Activated T-cell treated with anti-CD3 and anti-CD28 coated beads, Interleukin-2, amount 50 U/mL, for 48 hours (primary cell): ENCODE measurements around the gene PPIA.
"Not testable (repeated sequence)": the region's sequence is repeated elsewhere in the genome, so short reads cannot be mapped to it uniquely, and the experiment has no call there.

ENCODE experiments used
- DNase-seq, 2 experiments: peaks; one replicate each; pipeline ENCODE4 v3.0.0-alpha.2; 2020

Gene PPIA

DNA sequence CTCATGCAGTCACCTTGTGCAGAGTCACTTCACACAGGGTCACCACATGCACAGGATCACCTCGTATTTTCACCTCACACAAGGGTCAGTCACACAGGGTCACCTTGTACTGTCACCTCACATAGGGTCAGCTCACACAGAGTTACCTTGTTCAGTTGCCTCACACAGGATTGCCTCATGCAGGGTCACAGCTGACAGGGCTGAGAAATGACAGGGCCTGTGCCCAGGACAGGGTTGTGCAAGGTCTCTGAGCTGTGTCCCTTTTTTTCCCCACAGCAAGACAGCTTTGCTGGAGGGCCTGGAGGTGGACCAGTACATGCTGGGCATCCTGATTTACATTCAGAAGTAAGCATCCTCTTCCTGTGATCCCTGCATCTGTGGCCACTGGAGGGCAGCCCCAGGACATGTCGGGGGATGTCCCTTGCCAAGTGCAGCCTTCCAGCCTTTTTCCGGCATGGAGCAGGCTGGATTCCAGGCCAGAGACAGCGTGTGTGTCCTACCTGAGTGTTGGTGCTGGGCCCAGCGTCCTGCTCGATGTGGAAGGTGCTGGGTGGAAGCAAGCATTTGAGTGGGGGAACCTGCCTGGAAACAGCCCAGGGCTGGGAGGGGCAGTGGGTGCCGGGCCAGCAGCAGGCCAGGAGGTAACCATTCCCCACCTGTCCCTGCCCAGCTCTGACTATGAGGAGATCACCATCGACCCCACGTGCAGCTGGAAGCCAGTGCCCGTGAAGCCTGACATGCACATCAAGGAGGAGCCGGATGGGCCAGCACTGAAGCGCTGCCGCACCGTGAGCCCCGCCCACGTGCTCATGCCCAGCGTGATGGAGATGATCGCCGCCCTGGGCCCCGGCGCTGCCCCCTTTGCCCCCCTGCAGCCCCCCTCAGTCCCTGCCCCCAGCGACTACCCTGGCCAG lies 31.6 kb upstream of the PPIA start:
- no peak for DNase-seq

DNA sequence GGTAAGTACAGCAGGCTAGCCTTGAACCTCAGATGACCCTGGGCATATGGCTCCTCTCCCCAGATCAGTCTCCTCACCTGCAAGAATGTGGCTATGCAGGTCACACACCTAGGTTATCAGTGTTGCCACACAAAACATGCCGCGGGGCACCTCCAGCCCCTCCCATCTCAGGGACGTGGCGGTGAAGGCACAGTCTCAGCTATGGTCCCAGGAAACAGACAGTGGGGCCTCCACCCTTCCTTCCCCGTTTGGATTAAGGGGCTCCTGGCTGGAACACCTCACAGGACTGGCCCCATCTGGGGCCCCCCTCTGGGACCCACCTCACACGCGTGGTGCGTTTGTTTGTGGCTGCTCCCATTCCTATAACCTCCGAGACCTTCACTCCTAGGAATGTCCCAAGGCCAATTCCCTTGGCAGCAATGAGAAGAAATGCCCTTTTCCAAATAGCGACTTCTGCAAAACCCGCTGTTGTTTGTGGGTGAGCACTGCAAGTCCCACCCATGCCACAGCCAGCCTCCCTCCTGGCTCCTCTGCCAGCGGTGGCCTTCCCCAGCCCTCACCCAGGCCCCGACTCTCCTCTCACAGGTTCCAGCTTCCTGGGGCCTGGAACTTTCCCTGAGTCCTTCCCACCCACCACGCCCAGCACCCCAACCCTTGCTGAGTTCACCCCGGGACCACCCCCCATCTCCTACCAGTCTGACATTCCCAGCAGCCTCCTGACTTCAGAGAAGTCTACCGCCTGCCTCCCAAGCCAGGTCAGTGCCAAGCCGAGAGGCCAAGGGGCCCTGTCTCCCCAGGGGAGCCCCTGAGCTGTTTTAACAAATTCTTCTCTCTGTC lies 30.7 kb upstream of the PPIA start:
- DNase-seq: no peak

DNA sequence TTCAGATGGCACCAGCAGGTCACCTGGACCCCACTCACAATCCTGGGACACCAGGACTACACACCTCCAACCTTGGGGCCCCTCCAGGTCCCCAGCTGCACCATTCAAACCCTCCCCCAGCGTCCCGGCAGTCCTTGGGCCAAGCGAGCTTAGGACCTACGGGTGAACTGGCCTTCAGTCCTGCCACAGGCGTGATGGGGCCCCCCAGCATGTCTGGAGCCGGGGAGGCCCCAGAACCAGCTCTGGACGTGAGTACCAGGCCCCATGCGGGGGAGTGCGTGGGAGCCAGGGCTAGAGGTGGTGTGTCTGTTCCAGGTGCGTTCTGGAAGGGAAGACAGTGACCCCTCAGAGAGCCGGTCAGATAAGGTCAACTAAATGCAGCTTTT lies 30.1 kb upstream of the PPIA start:
- DNase-seq: no peak

DNA sequence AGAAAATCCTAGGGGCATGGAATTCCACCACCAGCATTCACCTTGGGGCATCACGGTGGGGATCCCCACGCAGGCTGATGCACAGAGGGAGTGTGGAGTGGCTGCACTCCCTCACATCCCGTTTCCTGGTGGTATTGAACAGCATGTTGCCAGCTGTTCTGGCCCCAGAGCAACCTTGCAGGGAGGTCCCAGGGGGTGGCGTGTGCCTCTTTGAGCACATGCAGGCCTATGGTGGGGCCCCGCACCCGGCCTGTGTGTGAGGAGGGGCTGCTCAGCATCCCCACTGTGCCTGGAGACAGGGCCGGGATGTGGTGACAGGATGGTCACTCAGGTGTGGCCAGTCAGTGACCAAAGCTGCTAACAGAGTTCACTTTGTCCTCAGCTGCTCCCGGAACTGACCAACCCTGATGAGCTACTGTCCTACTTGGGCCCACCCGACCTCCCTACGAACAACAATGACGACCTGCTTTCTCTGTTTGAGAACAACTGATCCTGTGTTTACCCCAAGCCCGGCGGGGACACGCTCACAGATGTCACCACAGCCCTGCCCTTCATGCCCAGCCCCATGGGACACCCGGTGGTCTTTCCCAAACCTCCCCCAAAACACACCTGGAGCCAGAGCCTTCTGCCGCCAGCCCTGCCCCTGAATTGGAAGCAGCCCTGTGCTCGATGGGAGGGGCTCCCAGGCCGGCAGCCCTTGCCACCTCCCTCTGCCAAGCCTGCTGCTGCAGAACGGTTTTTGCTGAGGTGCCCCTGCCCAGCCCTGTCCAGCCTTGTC lies 29.2 kb upstream of the PPIA start:
- no peak for DNase-seq

DNA sequence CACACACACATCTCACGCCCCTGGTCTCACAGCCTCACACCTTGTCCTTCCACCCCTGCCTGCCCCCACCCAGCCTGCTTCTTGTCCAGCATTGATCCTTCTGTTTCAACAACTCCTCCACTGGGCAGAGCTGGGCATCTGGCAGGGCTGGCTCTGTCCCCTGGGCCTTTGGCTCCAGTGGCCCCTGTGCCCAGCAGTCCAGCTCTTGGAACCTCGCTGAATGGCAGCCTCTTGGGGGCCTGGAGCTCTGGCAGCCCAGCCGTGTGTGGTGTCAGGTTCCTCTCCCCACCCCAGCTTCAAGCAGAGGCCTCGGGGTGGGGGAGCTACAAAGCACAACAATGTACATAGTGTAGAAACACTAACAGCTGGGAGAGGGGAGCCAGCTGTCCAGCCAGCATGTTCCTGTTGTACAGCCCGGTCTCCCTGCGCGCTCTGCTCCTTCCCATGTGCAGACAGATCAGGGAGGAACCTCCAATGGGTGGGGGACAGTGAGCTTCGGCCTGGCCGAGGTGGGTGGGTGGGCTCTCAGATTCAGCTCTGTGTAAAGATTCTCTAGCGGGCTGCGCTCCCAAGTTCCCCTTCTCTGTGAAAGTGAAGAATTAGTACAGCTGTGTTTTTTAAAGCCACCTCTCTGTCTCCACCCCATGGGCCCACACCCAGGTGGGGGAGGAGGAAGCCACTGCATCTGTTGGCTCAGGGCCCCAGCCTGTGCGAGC lies 28.4 kb upstream of the PPIA start:
- no peak for DNase-seq

DNA sequence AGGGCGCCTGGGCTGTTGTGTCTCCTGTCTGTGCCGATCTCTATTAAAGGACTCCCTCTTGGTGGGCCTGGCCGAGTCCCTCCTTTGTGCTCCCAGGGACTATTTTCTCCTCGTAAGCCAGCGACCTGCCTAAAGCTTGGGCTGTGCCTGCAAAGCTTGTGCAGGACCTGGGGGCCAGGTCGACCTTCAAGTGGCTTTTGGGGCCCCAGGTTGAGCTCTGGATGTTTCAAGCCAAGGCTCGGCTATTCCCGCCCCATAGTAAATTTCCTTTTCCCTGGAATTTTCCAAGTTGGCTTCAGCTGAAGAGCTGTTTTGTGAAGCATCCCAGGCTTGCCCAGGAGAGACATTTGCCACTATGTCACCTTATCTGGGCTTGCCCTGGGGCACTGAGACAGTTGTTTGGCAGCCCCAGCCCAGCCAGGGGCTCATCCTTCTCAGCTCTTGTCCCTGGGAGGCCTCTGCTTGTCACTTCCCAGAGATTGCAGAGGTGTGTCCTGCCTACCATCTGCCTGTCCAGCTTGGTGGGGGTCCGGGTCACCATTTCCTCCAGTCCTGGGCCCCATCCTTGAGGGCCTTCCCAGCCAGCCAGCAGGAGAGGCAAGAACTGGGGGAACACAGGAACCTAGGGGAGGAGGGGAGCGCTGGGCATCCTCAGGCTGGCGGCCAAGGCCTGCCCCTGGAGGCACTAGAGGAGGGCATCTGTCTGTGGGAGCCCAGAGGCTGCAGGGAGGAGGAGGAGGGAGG lies 27.7 kb upstream of the PPIA start:
- DNase-seq: no peak

DNA sequence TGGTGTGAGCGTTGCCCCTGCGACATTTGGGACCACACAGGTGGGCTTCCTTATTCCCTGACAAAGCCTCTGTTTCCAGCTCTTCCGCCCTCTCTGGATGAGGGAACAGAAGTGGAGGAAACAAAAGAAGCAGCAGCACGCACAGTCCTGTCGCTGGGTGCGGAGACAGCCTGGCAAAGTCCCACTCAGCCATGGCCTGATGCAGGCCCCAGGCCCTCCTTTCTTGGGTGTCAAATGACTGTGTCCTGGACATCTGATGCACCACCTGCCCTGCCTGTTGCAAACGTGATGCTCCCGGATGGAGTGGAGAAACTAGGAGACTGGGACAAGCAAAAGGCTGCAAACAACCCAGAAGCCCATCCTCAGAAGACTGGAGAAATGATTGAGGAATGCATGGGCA lies 27.1 kb upstream of the PPIA start:
- DNase-seq: no peak

DNA sequence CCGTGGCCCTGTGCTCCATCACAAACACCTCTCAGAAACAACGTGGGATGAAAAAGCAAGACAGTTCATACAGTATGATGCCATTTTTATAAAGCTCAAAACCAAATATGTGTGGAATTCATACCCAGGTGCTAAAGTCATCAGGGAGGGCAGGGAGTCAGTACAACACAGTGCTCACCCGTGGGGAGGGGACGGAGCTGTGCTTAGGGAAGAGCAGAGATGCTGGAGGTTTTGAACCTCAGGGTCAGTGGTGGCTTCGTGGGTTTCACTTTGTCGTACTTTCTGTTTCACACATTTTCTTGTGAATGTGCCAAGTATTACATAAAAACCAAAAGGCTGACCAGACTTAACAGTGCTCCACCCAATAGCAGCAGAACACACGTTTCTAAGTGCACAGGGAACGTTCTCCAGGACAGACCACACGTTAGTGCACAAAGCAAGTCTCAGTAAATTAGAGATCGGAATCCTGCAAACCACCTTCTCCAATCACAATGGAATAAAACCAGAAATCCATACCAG lies 26.6 kb upstream of the PPIA start:
- DNase-seq: no peak

DNA sequence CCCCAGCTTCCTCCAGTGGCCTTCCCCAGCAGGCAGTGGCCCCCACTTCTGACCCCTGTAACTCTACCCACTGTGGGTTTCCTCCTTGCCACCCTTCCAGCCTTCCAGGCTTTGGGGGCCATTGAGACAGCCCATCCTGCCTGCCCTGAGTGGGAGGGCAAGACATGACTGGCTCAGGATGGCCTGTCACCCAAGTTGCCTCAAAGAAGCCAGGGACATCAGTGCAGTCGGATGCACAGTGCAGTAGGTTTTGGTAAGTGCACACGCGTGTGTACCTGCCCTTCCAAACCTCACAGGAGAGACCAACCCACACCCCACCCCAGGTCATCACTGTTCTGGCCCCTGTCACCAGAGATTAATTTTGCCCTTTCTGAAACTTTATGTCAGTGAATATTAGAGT lies 25.1 kb upstream of the PPIA start:
- no peak for DNase-seq

DNA sequence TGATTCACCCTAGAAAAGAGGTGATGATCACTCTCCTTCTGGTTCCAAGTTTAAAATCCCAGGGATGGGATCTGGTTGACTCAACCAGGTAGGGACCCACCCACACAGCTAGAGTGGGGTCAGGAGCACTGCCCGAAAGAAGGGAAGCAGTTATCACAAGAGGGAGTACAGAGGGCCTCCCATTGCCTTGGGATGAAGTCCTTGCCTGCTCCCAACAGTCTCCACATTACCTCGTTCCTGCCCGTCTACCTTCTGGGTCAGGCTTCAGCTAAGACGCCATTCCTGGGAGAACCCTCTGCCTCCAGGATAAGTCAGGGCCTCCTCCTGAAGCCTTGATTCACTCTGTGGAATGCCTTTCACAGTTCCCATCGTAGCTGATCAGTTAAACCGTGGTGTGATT lies 24.0 kb upstream of the PPIA start:
- no peak for DNase-seq

DNA sequence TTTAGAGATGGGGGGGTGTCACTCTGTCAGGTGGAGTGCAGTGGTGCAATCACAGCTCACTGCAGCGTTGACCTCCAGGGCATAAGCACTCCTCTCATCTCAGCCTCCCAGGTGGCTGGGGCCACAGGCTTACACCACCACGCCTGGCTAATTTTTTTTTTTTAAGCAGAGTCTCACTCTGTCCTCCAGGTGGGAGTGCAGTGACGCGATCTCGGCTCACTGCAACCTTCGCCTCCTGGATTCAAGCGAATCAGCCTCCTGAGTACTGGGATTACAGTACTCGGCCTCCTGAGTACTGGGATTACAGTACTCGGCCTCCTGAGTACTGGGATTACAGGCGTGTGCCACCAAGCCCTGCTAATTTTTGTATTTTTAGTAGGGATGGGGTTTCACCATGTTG lies 23.6 kb upstream of the PPIA start:
- DNase-seq: no peak

DNA sequence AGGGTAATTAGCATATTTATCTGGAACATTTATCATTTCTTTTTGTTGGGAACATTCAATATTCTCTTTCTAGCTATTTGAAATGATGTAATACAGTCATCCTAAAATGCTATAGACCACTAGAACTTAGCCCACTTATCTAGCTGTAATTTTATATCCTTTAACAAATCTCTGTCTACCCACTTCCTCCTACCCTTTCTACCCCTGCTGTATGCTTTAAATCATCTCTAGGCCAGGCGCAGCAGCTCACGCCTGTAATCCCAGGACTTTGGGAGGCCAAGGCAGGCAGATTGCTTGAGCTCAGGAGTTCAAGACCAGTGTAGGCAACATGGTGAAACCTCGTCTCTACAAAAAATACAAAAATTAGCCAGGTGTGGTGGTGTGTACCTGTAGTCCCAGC lies 22.0 kb upstream of the PPIA start:
- not testable (repeated sequence) for DNase-seq

DNA sequence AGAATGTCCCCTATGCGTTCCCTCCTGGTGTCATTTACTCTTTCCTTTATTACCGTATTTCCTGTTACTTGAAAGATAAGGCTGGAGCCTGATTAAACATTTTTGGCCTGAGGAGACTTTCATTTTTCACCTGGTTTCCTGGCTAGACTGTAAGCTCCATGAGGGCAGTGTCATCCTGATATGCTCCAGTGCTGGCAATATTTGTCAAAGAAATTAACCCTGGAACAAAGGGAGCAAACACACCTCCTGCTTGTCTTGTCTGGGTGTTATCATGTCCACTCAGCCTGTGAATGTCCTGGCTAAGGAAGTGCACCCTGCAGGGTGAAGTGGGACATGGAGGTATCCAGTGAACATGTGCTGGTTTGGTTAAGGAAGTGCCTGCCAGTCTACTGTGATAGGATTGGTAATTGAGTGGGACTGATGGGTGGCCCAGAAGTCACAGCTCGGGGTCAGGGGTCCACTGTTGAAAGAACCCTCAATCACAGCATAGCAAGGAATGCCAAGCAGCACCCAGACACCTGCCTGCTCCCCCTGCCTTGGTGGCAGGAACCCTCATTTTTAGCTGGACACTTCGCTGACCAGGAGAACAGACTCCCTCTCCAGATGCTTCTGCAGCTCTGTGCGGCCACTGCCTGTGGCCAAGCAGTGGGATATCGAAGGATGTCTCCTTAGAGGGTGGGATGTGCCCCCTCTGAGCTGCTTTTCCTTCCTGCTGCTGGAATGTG lies 20.9 kb upstream of the PPIA start:
- no peak for DNase-seq

DNA sequence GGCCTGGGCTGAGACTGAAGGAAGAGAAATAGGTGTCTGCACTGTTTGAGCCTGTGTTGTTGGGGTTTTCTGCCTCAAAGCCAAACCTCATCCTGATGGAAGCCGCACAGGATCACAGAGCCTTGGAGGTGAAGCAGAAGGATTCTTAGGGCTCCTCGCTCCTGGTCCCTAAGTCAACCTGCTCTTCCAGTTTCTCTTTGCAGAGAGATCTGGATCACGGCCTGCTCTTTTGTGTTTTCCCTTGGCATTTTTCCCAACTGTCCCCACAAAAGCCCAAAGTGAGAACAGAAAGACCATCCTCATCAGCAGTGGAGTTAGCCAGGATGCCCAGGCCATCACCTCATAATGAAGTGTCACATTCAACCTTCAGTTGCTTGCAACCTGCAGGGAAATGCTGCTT lies 20.3 kb upstream of the PPIA start:
- DNase-seq: no peak

DNA sequence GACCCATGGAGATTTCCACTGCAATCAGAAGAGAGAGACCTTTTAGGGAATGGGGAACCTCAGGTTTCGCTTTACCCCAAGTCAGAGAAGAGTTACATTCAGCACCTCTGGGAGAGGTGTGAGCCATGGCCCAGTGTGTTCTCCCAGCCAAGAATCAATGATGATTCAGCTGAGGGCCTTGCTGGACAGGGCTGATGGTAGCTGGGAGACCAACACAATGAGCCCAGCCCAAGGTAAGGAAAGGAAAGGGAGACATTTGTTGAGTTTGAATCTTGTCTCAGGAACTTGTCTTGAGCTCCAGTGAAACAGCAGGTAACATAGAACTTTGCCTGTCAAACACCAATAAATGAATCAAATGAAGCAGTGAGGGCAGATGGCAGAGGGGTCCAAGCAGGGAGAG lies 14.0 kb upstream of the PPIA start:
- no peak for DNase-seq

DNA sequence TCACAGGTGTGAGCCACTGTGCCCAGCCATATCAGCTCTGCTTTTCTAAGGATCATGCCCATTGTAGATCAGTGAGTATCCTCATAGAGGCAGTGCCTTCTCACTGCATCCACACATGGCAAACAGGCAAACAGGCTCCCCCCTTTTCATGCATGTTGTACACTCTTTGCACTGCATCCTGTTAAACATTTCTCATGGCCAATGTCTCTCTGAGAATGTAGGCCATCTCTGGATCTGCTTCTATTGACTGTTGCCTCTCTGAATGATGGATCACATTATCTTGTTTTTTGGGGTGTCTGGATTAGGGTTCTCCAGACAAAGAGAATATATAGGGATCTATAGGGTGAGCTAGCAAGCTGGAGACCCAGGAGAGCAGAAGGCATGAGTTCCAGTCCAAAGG lies 13.1 kb upstream of the PPIA start:
- DNase-seq: no peak

DNA sequence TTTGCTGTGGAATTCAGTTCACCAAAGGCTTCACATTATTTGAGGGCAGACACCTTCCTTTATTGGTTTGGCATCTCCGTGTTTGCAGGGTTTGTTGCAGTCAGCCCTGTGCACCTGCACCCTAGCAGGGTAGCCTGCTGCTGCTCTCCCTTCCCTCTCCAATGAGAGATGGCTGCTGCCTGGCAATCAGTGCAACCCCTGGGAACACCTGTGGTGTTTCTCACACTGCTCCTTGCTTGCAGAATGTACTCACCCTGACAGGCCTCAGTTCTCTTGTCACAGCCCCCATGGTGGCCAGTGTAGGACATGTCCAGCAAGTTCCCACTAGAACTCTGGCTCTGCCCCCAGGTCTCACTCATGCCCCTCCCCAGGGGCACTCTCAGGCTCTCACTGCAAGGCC lies 12.1 kb upstream of the PPIA start:
- no peak for DNase-seq

DNA sequence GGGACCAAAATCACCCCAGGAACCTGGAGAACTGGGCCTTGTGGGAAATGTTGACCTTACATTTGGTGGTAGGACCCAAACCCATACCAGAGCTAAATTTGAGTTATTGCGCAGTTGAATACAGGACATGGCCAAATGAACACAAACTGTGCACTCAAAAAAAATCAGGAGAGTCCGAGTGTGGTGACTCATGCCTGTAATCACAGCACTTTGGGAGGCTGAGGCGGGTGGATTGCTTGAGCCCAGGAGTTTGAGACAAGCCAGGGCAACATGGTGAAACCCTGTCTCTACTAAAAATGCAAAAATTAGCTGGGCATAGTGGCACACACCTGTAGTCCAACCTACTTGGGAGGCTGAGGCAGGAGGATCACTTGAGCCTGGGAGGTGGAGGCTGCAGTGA lies 11.3 kb upstream of the PPIA start:
- not testable (repeated sequence) for DNase-seq

DNA sequence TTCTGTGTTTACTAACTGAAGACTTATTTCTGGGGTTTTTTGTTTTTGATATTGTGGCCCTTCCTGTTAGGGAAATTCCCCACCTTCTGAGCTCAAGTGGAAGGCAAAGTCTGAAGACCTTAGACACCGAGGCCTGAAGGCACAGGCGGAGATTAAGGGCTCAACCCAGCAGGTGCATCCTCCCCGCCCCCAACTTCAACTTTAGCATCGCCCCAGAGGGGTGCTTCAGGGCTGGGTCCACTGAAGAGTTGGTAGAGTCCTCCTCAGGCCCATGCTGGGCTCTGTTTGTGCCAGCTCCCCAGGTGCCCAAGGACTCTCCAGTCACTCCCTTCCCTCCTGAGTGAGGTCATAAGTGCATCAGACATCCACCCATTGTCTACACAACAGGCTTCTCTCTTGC lies 9.4 kb upstream of the PPIA start:
- DNase-seq: no peak

DNA sequence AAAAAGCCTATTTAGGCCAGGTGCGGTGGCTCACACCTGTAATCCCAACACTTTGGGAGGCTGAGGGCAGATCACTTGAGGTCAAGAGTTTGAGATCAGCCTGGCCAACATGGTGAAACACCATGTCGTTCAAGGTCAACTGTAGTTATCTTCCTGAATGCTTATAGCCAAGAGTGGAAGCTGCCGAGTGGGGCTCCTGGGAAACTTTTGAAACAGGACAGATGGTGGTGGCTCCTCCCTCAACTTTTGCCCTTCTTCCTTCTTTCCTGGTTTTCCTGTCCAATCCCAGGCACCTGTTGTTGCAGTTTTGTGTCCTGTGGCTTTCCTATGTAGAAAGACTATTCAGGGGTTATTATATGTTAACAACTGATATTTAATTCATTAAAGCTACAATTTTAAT lies 8.7 kb upstream of the PPIA start:
- no peak for DNase-seq

DNA sequence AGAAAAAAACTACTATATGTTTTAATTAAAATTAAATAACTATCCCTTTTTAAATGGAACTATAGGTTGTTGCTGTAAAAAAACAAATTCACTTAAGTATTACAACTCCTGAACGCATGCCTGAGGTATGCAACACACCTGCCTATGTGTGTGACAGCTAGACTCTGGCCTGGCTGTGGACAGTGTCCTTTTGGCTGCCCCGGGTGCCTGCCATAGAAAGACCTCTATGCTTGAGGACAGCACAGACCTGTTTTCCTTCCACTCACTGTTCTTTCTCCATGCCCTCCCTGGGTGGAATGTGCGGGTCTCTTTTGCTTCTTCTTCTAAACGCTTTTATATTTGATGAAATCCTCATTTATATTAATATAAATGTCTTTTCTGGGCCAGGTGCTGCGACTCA lies 6.5 kb upstream of the PPIA start:
- DNase-seq: no peak
